Stimulated activated CD4-positive, alpha-beta T cell treated with anti-CD3 and anti-CD28 coated beads, Interleukin-4, amount 100 ng/mL, for 1 hour (primary cell): Measurements from ENCODE around the gene RPRD1B.

Experiments used
- DNase-seq: peaks from one replicate; pipeline ENCODE4 v3.0.0-alpha.2; 2020

RPRD1B gene, protein sequence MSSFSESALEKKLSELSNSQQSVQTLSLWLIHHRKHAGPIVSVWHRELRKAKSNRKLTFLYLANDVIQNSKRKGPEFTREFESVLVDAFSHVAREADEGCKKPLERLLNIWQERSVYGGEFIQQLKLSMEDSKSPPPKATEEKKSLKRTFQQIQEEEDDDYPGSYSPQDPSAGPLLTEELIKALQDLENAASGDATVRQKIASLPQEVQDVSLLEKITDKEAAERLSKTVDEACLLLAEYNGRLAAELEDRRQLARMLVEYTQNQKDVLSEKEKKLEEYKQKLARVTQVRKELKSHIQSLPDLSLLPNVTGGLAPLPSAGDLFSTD

GRCh38 chr20:38033330-38034107 is at the start of gene RPRD1B, which contains the start of gene TTI1:
RPRD1B (plus strand) TSS chr20:38033746; CDS start chr20:38033948, 202 bp downstream.
TTI1 (minus strand) TSS chr20:38033456; CDS start chr20:38013816, 19,640 bp downstream.
- DNase-seq, result peak; percentile 89

- DNase-seq, result no peak
These were observed 49.3 kb upstream of the RPRD1B start for GRCh38 chr20:37984018-37984785.

DNA sequence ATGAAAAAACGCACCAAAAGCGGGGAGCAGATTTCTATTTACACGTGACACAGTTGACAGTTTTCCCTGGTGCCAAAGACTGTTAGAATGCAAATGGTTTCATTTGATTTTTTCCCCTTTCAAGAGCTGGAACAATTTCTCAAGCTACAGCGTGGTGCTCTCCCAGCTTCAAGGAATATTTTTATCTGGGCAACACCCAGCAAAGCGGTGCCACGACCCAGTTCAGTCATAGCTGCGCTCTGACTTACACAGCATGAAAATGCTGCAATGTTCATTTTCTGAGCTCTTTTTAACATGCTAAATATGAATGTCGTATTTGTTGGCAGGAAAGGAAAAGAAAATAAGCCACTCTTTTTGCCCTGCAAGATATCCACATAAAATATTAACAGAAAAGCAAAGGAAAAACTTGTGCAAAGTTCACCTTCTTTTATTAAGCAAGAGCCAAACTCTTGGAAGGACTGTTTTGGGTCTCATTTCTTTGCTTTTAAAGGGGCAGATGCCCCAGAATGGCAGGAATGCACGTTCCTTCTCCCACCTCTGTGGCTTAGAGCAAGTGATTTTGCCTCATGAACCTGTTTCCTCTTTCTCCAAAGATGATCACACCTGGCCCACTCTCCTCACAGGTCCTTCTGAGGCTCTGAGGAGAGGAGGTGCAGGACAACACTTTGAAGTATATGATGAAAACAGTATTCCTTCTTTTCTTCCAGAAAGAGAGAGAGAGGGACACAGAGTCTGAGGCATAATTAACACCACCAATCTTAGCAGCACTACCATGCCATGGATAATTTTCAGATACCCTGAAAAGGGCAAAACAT is 47.3 kb upstream of the RPRD1B start:
- DNase-seq, result no peak

- DNase-seq, result no peak
These were observed 46.5 kb upstream of the RPRD1B start for GRCh38 chr20:37986873-37987601.

DNA sequence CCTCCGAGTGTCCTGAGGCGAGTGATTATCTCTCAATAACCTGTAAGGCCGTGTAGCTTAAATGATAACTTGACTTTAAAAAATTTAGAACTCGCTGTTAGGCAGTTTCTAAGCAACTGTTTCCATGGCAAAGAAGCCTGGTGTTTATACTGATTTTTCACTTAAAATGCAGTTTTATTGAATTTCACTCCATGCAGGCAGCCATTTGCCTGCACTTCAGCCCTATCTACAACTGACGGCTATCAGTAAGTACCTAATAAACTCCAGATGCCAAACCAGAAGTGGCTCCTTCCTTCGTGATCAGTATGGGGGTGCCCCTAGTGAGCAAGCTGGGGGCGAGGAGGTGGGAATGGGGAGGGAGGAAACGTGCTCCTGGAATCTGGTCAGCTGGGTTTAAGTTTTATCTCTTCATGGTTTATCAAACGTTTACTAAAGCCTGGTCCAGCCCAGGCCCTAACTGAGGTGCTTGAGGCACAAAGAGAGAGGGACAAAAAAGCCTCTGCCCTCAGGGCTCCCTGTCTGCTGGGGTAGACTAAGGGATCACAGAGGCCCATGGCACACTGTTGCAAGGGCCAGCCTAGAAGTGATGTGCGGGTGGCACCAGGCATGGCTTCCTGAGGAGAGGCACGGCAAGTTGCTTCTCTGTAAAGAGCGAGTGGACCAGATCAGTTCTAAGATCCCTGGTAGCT is 45.8 kb upstream of the RPRD1B start:
- DNase-seq, result no peak

DNA sequence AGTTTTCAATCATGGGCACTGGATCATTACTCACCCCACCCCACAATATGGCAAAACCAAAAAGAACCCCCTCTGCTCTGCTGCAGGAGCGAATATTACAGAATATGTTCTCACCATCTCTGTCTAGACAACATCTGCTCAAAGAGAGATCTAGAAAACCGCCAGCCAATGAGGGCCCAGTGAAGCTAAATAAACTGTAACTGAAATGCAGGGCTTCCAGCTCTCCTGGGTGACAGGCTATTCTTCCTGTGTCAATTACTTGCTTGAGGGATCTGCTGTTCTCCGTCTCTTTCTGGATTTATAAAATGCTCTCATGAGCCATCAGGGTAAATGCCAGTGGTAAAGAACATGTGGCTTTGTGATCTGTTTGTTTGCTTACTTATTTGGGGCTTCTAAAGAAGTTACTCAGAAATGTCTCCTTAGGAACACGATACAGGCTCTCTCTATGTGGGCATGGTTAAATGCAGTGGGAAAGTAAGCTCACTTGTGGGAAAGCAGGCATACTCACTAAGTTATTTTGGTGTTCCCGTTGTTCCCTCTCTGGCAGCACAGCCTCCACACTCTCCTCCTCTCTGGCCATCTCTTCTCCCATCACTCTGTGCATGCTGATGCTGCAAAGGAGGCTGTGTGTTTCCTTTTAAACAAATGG is 45.1 kb upstream of the RPRD1B start:
- no peak for DNase-seq

GRCh38 chr20:37989601-37990295 is 43.8 kb upstream of the RPRD1B start:
- DNase-seq, result no peak

DNA sequence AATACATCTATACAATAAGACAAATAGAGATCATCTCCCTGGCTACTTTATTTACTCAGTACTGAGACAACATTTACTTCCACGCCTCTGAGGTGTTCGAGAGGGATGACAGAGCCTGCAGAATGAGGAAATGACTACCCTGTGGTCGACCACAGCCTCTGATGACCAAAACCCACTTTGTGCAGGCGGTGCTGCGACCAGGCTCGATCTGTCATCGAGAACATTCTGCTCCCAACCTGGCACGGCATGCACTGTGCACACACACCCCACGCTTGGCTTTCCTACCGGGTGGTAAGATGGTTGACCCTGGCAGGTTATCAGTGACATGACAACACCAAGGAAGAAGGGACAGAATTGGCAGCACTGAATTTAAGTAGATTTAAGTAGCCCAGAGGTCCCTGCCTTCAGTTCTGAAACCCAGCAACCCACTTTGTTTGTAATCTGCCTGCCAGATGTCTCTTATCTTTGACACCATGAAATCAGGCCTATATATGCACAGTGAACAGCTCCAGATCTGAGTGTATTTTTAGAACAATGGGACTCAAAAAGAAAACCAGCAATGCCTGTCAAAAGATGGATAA is 42.9 kb upstream of the RPRD1B start:
- peak; percentile 8 for DNase-seq

- no peak for DNase-seq
These were observed 42.2 kb upstream of the RPRD1B start for GRCh38 chr20:37991157-37991866.

GRCh38 chr20:37991908-37992307 is 41.6 kb upstream of the RPRD1B start:
- no peak for DNase-seq

DNA sequence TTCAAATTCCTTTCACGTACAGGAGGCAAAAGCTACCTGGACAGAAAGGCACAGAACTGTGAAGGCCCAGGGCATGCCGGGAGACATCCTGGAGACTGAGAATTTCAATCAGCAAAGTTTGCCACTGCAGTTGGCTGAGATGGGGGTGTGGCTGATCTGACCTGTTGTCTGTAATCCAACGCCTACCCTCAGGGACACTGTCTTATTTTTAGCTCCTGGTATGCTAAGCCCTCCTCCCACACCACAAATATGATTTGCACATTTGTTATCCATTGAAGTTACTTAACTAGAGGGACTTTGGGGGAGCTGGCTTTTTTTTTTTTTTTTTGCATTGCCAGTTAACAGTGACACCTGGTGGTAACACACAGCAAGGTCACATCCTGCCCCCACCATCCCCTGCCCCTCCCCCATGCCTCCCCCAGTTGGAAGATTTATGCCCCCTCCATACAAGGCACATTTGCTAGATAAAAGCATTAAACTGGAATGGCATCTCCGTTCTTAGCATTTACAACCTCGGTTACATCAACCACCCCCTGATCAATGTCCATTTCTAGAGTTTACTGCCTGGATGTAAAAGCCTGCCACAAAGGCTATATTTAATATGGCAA is 40.6 kb upstream of the RPRD1B start:
- peak; percentile 14 for DNase-seq

- DNase-seq, result no peak
These were observed 39.0 kb upstream of the RPRD1B start for GRCh38 chr20:37994512-37994911.

- DNase-seq, result no peak
These were observed 37.5 kb upstream of the RPRD1B start for GRCh38 chr20:37995856-37996605.

DNA sequence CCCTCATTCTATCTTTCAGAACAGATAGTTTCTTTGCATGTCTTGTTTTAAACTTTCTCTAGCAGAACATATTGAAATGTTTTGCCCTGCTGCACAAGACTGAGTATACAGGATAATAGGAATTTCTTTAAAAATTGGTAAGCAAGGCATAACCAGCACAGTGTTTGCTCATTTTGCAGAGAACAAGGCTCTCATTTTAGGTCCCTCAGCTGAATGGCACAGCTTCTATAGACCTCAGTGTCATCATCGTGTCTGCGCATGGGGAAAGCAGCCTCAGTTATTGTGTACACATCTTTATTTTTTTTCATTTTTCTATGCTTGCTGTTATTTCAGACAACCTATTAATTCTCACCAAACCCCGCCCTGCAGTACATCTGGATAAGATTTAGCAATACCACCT is 36.0 kb upstream of the RPRD1B start:
- DNase-seq, result no peak

DNA sequence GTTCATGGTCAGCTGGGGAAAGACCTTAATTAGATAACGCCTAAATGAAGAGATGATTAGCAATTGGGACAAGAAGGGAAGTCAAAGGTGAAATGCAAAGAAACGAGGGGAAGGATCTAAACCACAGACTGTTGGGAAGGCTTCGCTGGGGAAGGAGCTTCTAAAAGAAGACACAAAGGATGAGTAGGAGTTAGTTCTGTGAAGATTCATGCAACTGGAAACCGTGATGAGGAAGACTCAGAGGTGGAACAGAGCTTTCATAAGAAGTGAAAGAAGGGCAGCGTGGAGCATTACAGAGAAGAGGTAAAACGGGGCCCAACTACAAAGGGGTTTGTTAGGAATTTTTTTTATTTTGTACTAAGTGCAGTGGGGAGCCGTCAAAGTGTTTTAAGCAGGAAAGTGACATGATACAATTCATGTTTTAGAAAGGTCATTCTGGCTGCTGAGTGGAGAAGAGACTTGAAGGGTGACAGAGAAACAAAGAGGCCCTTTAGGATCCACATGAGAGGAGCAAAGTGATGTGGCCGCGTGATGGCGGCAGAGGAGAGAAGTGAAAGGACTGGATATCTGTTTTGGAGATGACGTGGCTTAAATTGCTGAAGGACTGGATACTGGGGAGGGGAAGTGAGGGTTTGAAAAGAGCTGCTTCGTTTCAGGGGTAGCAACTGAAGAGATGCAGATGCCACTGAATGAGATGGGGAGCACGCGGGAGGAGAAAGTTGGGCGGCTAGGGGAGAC is 33.9 kb upstream of the RPRD1B start:
- no peak for DNase-seq

DNA sequence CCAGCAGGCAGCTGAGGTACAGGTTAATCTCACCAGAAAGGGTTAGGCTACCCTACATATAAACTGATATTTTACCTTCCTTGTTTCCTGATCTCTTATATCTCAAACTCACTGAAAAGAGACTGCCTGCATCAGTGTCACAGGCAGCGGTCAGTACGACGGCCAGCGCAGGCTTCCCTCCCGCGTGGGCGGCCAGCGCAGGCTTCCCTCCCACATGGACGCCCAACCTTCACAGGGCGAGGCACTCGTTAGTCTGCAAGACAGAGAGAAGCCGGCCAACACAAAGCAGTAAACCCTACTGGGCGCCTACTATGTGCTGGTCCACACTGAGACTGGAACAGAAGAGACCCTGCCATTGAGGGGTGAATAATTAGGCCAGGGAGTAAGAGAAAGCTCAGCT is 33.3 kb upstream of the RPRD1B start:
- DNase-seq, result no peak
